SHP77 treated with DMSO at 0.1 percent for 48 hours (cell line): Measurements from ENCODE around the gene ADARB2.

Experiments used
- DNase-seq: peaks from one replicate; lab custom pipeline; 2025; lab: John Stamatoyannopoulos, UW

Gene ADARB2

GRCh38 chr10:1735562-1735961 is 1.8 kb downstream of the ADARB2 start:
- no peak for DNase-seq

DNA sequence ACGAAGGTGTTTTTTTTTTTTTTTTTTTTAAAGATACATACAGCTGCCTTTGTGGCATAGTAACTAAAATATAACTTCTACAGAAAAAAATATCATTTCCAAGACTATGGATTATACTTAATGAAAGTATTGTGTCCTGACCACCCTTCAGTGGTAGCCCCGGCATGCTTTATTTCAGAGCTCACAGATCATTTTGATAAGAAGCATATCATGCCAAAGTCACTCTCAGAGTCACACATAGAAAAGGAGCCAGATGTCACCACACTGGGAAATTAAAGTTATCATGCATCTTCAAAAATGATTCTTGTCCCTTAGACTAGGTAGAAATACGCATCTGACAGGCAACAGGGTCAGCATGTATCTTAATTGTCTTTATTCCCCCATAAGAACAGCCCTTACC is 3.0 kb downstream of the ADARB2 start:
- DNase-seq = no peak

GRCh38 chr10:1733720-1734119 is 3.6 kb downstream of the ADARB2 start:
- no peak for DNase-seq

- DNase-seq = no peak
These were observed 4.7 kb downstream of the ADARB2 start for GRCh38 chr10:1732564-1732996.

GRCh38 chr10:1731592-1731991 is 5.7 kb downstream of the ADARB2 start:
- no peak for DNase-seq

DNA sequence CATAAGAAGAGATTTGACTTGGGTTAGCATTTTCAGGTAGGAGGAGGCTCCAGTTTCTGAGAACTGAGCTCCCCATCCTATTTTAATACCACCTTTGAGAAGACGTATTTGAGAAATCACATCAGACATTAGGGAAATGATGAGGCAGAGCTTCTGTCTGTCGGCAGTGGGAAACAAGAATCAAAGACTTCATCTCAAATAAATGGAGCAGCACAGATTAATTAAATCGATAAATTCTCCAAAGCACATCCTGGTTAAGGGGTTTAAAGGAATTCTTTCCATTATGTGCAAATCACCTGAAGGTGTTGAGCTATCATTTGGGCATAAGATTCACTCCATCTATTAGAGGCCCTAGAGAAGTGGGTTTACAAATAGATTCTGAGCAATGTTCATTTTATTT is 7.6 kb downstream of the ADARB2 start:
- no peak for DNase-seq

DNA sequence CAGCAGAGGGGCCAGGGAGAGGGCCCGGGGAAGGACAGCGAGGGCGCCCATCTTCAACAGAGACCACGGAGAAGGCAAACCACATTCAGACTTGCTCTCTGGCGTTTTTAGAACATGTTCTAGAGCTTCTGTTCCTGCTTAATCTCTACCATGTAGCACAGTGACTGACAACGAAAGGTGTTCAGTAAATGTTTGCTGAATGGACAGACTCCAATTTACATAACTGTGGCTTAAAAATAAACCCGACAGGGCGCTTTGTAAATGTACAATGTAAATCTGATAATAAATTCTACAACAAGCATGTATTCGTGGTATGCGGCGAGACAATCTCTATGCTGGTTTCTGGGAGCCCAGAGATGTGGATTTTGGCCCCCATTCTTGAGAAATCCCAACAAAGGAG is 10.5 kb downstream of the ADARB2 start:
- no peak for DNase-seq

GRCh38 chr10:1724921-1725488 is 12.3 kb downstream of the ADARB2 start:
- no peak for DNase-seq

GRCh38 chr10:1716839-1717238 is 20.5 kb downstream of the ADARB2 start:
- DNase-seq = no peak

- no peak for DNase-seq
These were observed 21.5 kb downstream of the ADARB2 start for GRCh38 chr10:1715821-1716220.

- DNase-seq = no peak
These were observed 24.2 kb downstream of the ADARB2 start for GRCh38 chr10:1712944-1713671.

DNA sequence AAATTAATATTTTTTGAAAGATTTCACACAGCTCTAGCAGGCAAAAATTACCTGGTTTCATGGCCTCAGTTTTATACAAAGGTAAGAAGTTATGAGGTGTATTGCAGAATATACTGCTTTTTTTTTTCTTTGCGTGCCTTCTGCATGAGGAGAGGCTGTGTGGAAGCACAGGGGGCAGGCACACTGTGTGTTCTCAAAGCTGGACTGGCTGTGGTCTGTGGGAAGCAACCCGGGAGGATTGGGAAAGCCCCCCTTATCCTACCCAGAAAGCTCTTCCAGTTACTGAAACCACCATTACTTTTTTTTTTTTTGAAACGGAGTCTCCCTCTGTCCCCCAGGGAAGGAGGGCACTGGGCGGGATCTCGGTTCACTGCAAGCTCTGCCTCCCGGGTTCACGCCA is 25.0 kb downstream of the ADARB2 start:
- no peak for DNase-seq

DNA sequence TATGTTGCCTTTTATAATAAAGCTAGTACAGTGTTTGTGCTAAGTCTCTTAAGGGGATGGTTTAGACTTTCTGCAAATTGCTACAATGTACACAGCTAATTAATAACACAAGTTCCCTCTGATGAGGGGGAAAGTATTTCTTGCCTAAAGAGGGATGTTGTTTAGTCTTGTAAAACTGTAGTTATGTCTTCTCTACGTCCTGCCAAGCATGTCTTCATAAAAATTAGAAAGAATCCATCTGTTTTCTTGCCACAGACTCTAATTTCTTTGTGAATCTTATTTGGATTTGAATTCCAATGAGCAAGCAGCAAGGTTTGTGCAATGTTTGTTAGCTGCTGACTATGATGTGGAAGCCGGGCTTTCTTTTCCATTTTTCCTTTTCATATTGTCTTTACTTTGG is 28.2 kb downstream of the ADARB2 start:
- DNase-seq = no peak

DNA sequence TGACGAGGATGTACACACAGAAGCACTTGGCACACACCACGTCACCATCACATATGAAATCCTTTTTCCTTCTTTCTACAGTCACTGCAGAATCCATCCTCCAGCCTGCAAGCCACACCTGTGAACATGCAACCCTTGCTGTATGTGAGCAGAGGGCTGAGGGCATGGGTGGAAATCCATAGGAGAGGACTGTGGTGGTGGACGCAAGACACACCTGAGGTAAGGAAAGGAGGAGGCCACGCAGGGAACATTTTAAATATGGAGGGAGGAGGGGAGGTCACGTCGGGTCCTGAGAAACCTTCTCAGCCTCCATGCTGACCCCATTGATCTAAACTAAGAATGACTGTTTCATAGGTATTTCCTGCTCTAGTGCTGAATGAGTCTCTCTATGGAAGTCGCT is 28.6 kb downstream of the ADARB2 start:
- DNase-seq = no peak

- DNase-seq = no peak
These were observed 30.6 kb downstream of the ADARB2 start for GRCh38 chr10:1706711-1707110.

DNA sequence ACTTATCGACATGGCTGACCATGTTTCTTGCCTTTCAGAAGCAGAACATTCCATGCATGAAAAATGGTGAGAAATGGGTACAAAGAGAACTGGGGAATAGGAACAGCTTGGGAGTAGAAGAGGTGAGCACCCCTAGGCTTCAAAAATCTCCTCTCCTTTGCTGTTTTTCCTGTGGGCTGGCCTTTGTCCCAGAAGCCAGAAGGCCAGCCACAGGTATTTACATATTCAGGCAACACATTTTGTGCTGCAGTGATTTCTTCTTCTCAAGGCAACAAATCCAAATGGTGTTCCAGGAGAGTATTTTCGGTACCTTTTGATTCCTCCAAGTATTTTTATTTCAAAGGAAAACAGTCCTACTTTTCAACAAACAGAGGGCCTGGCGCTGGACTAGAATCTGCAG is 31.1 kb downstream of the ADARB2 start:
- no peak for DNase-seq

DNA sequence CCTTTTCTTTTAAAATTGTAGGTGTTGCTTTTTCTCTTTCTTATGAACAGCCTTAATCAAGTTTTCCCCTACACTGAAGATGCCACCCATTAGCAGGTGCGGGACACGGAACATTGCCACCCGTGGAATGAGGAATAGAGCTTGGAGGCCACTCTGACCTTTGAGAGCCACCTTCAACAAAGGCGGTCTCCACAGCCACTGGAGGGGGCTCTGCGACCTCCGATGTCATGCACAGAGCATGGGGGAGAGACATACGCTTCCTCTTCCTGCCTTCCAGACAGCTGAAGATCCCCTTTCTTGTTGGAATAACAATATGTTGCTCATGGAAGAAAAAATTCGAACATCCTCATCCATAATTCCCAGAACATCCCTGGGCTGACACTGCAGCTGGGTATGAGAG is 39.1 kb downstream of the ADARB2 start:
- no peak for DNase-seq

DNA sequence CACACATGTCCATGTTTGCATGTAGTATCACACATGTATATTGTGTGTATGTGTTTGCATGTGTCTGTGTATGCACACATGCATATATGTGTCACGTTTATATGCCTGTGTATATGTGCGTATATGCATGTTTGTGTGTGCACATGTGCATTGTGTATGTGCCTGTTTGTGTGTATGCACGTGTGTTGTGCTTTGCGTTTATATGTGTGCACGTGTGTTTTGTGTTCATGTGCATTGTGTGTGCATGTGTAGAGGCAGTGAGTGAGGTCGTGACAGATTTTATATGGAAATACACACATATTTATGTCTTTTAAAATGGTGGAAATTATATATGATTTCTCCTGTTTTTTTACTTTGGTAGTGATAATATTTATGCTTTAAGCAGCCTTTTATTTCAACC is 41.2 kb downstream of the ADARB2 start:
- no peak for DNase-seq

DNA sequence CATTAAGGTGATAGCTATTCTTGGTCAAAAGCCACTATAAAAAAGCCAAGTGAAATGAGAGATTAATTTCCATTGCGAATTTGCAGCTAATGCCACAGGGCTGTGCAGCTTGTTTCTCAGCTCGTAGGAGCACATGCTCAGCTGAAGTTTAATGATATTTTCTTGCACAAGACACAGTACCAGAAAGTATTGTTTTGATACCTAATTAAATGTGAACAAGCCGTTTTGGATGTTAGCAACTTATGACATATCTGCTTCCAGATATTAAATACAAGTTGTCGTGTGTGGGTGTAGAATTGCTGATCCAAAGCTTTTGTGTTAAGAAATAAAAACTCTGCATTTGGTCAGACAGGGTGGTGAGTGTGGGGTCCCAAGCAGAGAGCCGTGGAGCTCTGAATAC is 47.2 kb downstream of the ADARB2 start:
- no peak for DNase-seq

DNA sequence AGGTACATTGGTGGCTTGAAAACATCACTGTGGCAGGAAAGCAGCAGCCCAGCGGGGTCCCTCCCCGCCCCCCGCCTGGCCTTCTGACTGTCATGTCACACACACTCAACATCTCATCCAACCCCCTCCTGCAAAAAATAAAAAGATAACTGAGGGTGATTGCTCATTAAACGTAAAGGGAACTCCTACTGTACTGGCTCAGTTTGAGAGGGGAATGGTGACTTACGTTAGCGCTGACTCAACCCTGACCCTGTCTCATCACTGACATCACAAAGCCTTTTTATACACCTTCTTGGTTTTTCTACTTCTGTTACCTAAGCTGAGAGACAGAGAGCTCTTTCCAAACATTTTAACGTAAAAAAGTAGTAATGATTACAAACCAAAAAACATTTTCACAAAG is 48.8 kb downstream of the ADARB2 start:
- no peak for DNase-seq

DNA sequence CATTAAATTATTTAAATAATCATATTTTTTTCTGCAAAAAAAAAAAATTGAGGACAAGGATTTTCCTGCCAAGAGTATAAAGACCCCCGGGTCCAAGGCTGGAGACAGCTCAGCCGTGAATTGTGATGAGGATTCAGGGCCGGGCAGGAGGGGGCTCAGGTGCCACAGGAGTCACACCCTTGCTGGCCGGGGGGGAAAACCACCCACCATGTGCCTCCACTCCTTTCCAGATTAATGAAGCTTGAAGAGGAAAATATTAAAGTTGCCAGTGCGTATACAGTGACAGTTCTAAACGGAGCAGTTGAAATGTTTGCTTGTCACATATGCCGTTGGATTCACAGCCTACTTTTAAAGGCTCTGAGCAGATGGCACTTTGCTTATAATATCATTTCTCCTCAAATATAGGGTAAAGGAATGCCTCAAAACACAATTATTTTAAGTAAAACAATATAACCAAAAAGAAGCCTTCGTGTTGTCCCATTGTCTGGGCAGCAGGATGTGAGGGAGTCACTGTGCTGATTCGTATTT is 49.6 kb downstream of the ADARB2 start:
- no peak for DNase-seq

DNA sequence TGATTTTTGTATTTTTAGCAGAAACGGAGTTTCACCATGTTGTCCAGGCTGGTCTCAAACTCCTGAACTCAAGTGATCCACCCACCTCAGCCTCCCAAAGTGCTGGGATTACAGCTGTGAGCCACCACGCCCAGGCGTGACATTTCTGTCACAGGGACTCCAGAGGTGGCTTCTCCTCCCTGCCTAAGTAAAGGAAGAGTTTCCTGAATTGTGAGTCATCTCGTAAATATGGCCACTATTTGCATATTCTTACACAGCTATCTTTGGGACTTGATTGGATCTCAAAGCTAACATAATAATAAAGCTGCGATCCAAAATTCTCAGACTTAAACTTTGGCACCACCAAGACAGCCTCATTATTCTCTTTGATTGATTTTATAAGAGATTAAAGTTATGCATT is 50.1 kb downstream of the ADARB2 start:
- no peak for DNase-seq

- no peak for DNase-seq
These were observed 50.9 kb downstream of the ADARB2 start for GRCh38 chr10:1686491-1686749.
